IPS-18a (cell line): ENCODE data around the gene DOC2A.
A peak's percentile ranks its signal among the peaks of the same experiment; 100 is the strongest.

Experiments
- H3K27ac ChIP-seq: one replicate; pipeline ENCODE4 v1.5.1; 2013; ENCODE audit warnings: low read length
- H3K27me3 ChIP-seq: one replicate; pipeline ENCODE4 v1.6.1; 2013; ENCODE audit warnings: mild to moderate bottlenecking, low read length; ENCODE audit not compliant: control insufficient read depth, insufficient read depth
- H3K36me3 ChIP-seq: one replicate; pipeline ENCODE4 v1.6.1; 2013; ENCODE audit warnings: low read depth, low read length; ENCODE audit not compliant: control insufficient read depth
- H3K4me1 ChIP-seq: one replicate; pipeline ENCODE4 v1.6.1; 2013; ENCODE audit warnings: low read depth, low read length; ENCODE audit not compliant: control insufficient read depth
- H3K4me3 ChIP-seq: one replicate; pipeline ENCODE4 v1.5.1; 2013; ENCODE audit warnings: low read length
- H3K9ac ChIP-seq: one replicate; pipeline ENCODE4 v1.6.1; 2013; ENCODE audit warnings: mild to moderate bottlenecking, low read length, moderate library complexity
- H3K9me3 ChIP-seq: one replicate; pipeline ENCODE4 v1.6.1; 2013; ENCODE audit warnings: low read depth, low read length; ENCODE audit not compliant: control insufficient read depth

Gene DOC2A

DNA sequence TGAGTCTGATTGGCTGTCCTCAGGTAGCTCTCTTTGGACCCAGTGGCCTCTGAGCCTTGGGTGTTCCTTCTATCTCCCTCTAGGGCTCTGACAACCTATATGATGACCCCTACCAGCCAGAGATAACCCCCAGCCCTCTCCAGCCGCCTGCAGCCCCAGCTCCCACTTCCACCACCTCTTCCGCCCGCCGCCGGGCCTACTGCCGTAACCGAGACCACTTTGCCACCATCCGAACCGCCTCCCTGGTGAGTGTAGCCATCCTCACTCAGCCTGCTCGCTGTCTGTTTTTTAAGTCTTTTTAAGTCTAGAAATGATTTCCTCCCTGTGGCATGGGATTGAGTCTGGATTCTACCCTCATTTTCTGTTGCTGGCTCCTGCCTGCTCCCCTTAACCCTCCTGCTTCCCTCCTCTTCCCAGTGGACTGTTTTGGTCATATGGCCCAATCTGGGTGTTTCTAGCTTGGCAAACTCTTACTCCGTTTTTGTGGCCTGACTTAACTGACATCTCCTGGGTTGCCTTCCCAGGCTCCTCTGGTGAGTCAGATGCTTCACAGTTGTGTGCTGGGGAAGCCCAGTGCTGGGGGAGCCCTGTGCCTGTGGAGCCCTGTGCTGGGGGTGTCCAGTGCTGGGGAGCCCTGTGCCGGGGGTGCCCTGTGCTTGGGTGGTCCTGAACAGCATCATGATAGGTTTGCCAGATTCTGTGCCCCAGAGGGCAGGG is 27.2 kb downstream of the DOC2A start:
- Histone ChIP-seq H3K9ac (no peak overlapping the region), H3K36me3 (peaks cover 85% of the 10 kb centered on the region), H3K27ac (no peak overlapping the region), H3K27me3 (no peaks in the 10 kb centered on the region), H3K4me3 (no peak overlapping the region), H3K4me1 (no peaks in the 10 kb centered on the region), H3K9me3 (no peaks in the 10 kb centered on the region)

DNA sequence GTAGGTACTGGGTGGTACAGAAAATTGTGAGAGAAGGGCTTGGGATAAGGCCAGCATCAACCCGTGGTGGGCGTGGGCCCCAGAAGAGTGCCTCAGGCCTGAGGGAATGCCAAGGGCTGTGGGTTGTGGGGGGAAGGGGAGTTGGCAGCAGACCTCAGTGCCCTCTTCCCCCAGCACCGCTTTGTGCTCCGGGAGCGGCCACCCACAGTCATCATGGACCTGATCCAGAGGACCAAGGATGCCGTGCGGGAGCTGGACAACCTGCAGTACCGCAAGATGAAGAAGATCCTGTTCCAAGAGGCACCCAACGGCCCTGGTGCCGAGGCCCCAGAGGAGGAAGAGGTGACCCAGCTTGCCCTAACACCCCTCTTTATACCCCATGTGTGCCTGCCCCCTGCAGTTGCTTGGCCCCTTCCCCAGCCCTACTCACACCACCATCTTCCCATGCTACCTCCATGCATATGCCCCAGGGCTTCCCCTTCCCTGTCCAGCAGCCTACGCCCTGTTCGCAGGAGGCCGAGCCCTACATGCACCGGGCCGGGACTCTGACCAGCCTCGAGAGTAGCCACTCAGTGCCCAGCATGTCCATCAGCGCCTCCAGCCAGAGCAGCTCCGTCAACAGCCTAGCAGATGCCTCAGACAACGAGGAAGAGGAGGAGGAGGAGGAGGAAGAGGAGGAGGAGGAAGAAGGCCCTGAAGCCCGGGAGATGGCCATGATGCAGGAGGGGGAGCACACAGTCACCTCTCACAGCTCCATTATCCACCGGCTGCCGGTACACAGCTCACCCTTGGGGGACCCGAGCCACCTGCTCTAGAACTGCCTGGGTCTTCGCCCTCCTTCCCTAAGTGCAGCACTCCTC is 28.0 kb downstream of the DOC2A start:
- Histone ChIP-seq H3K9ac (no peak overlapping the region), H3K27ac (no peak overlapping the region), H3K9me3 (no peaks in the 10 kb centered on the region), H3K4me1 (no peaks in the 10 kb centered on the region), H3K27me3 (no peaks in the 10 kb centered on the region), H3K36me3 (peaks cover 92% of the 10 kb centered on the region), H3K4me3 (no peak overlapping the region)

GRCh38 chr16:29978564-29979270 is 32.1 kb downstream of the DOC2A start:
- Histone ChIP-seq H3K27ac (no peak overlapping the region), H3K36me3 (peaks cover 59% of the 10 kb centered on the region)

GRCh38 chr16:29978081-29978480 is 32.7 kb downstream of the DOC2A start:
- H3K27me3 ChIP-seq: peaks cover under 1% of the 10 kb centered on the region
- H3K9ac ChIP-seq: no peak overlapping the region
- peaks cover 52% of the 10 kb centered on the region for H3K36me3 ChIP-seq
- H3K4me3 ChIP-seq: no peak overlapping the region
- H3K9me3 ChIP-seq: peaks cover 1% of the 10 kb centered on the region
- H3K4me1 ChIP-seq: peaks cover 23% of the 10 kb centered on the region
- H3K27ac ChIP-seq: no peak overlapping the region

More at GRCh38 chr16:29978564-29979270, 32.1 kb downstream of the DOC2A start:
- H3K9ac ChIP-seq: no peak overlapping the region
- no peaks in the 10 kb centered on the region for H3K27me3 ChIP-seq
- H3K4me1 ChIP-seq: peaks cover 23% of the 10 kb centered on the region
- no peaks in the 10 kb centered on the region for H3K9me3 ChIP-seq
- H3K4me3 ChIP-seq: no peak overlapping the region

- Histone ChIP-seq H3K9ac (no peak overlapping the region), H3K9me3 (peaks cover 6% of the 10 kb centered on the region), H3K36me3 (peaks cover 44% of the 10 kb centered on the region), H3K4me1 (peaks cover 23% of the 10 kb centered on the region), H3K4me3 (peak overlapping the region; percentile 1), H3K27me3 (peaks cover 8% of the 10 kb centered on the region), H3K27ac (no peak overlapping the region)
These were observed 33.6 kb downstream of the DOC2A start for GRCh38 chr16:29977063-29977825.

DNA sequence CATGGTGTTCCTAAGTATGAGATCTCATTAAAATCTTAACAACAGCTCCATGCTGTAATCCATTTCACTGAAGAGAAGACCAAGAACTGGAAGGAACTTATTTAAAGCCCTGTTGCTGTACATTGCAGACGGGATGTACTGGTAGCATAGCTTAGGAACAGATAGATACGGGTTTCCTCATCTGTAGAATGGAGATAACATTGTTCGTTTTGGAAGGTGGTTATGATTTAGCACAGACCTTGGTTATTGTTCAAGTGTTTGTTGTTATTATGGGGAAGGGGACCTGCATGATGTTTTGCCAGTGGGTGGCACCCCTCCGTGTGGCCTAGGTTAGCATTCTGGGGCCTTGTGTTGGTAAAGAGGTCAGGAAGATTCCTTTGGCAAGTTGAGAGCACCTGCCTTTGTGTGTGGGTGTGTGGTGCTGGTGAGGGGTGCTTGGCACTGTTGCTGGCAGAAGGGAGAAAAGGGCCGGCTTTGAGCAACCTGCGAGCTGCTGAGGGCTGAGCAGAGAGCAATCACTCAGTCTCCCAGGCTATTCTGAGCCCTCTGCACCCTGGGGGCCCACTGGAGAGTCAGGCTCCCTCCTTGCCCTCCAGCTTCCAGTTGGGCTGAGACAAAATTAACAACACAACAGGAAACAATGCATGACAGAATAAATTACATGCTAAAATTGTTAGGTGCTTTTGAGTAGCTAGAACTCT is 34.9 kb downstream of the DOC2A start:
- Histone ChIP-seq H3K27me3 (peaks cover 14% of the 10 kb centered on the region), H3K27ac (no peak overlapping the region), H3K36me3 (peaks cover 32% of the 10 kb centered on the region), H3K9me3 (peaks cover 6% of the 10 kb centered on the region), H3K4me3 (peak overlapping the region; percentile 91), H3K9ac (no peak overlapping the region), H3K4me1 (peaks cover 23% of the 10 kb centered on the region)

DNA sequence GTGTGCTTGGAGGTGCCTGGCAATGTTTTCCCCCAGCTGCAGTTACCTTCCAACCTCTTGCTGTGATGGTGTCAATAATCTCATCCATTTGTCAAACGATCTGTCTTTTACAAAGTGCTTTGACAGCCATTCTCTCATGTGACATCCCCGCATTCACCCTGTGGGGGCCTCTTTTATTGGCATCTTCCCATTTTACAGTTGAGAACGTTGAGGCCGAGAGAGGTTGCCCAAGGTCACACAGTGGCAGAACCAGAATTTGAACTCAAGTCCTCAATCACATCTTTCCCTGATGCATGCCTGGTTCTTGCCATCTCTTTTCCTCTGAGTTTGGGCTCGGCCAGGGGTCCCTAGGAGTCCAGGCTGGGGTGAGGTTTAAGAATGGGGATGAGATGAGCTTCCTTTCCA is 35.7 kb downstream of the DOC2A start:
- peaks cover 6% of the 10 kb centered on the region for H3K9me3 ChIP-seq
- H3K27me3 ChIP-seq: peaks cover 14% of the 10 kb centered on the region
- H3K36me3 ChIP-seq: peaks cover 26% of the 10 kb centered on the region
- peak overlapping the region; percentile 91 for H3K4me3 ChIP-seq
- H3K27ac ChIP-seq: no peak overlapping the region
- peaks cover 23% of the 10 kb centered on the region for H3K4me1 ChIP-seq
- no peak overlapping the region for H3K9ac ChIP-seq

- H3K4me1 ChIP-seq: peaks cover 23% of the 10 kb centered on the region
- peaks cover 19% of the 10 kb centered on the region for H3K36me3 ChIP-seq
- peaks cover 6% of the 10 kb centered on the region for H3K9me3 ChIP-seq
- peak overlapping the region; percentile 75 for H3K9ac ChIP-seq
- H3K4me3 ChIP-seq: peak overlapping the region; percentile 91
- peaks cover 14% of the 10 kb centered on the region for H3K27me3 ChIP-seq
- H3K27ac ChIP-seq: no peak overlapping the region
These were observed 36.3 kb downstream of the DOC2A start for GRCh38 chr16:29974291-29975133.

GRCh38 chr16:29973384-29974246 is 37.2 kb downstream of the DOC2A start, which contains the start of gene TAOK2:
TAOK2 (plus strand) TSS chr16:29973868; CDS start chr16:29977773, 3,905 bp downstream.
- Histone ChIP-seq H3K27ac (no peak within 1 kb of the TSS), H3K27me3 (peaks cover 14% of the 10 kb centered on the region), H3K36me3 (peaks cover 10% of the 10 kb centered on the region), H3K4me3 (peak within 1 kb of the TSS; percentile 91), H3K9ac (peak within 1 kb of the TSS; percentile 75), H3K4me1 (peaks cover 23% of the 10 kb centered on the region), H3K9me3 (peaks cover 6% of the 10 kb centered on the region)
